Activated CD4-positive, alpha-beta memory T cell treated with anti-CD3 and anti-CD28 coated beads, Interleukin-2, amount 10 ng/mL, durations not matched to agents 7 days and 5 days (primary cell): ENCODE data around the gene VAV2. TPM values are rescaled to one million over a fixed set of nuclear protein-coding genes. Genes with fewer than 3 reads are reported as not detected.

ENCODE experiments used
- CTCF ChIA-PET: fragments of 350-600 bp; sonication (Branson Sonifier 250); formaldehyde crosslinking; loops from one replicate; lab custom pipeline; 2021; ENCODE audit warnings: antibody characterized with exemption, inconsistent platforms; lab: Charles Lee
- POLR2A ChIA-PET: fragments of 350-600 bp; sonication (Branson Sonifier 250); formaldehyde crosslinking; loops from one replicate; lab custom pipeline; 2021; ENCODE audit warnings: antibody characterized with exemption; lab: Charles Lee
- DNase-seq: peaks from one replicate; pipeline ENCODE4 v3.0.0-alpha.2; 2020
- H3K27ac Mint-ChIP-seq: one replicate; pipeline ENCODE4 v1.8.0; 2021; ENCODE audit warnings: mild to moderate bottlenecking, mixed read lengths
- H3K27me3 Mint-ChIP-seq: one replicate; pipeline ENCODE4 v1.8.0; 2021; ENCODE audit warnings: mixed read lengths
- H3K36me3 Mint-ChIP-seq: one replicate; pipeline ENCODE4 v1.8.0; 2021; ENCODE audit warnings: low read depth, mixed read lengths
- H3K4me1 Mint-ChIP-seq: one replicate; pipeline ENCODE4 v1.8.0; 2021; ENCODE audit warnings: mixed read lengths
- H3K4me3 Mint-ChIP-seq: one replicate; pipeline ENCODE4 v1.8.0; 2021; ENCODE audit warnings: mild to moderate bottlenecking, mixed read lengths
- H3K9me3 Mint-ChIP-seq: one replicate; pipeline ENCODE4 v1.8.0; 2021; ENCODE audit warnings: mixed read lengths
- total RNA-seq, 2 experiments: library from RNA; stranded (reverse); gene quantifications; one replicate each; pipeline ENCODE4 v1.2.3, GENCODE V29; 2021

Gene VAV2
- total RNA-seq, 2 experiments from 2014 or later: 2.4 to 2.9 TPM

GRCh38 chr9:133727277-133727875, 264.7 kb downstream of the VAV2 start:
- Mint-ChIP-seq H3K27ac (no peak overlapping the region), H3K9me3 (no peaks in the 10 kb centered on the region), H3K27me3 (peaks cover 10% of the 10 kb centered on the region), H3K4me1 (peaks cover 8% of the 10 kb centered on the region), H3K36me3 (no peaks in the 10 kb centered on the region), H3K4me3 (no peak overlapping the region)
- DNase-seq: peak; percentile 15
- POLR2A ChIA-PET: interaction anchor here (0.9 to 1.8 kb wide), 3 partner anchors 26 to 50 kb away, joined by 3 to 5 read pairs (median 3); no protein-coding TSS in a partner anchor
- CTCF ChIA-PET: interaction anchor here (0.6 to 2.0 kb wide), 7 partner anchors 10 to 268 kb away, joined by 3 to 12 read pairs (median 3); no protein-coding TSS in a partner anchor

- Mint-ChIP-seq H3K27me3 (peaks cover 10% of the 10 kb centered on the region), H3K4me3 (no peak overlapping the region), H3K4me1 (peaks cover 8% of the 10 kb centered on the region), H3K36me3 (no peaks in the 10 kb centered on the region), H3K27ac (no peak overlapping the region), H3K9me3 (no peaks in the 10 kb centered on the region)
- ChIA-PET POLR2A (interaction anchor here (0.9 to 1.8 kb wide), 3 partner anchors 26 to 49 kb away, joined by 3 to 5 read pairs (median 3); no protein-coding TSS in a partner anchor), CTCF (interaction anchor here (0.6 to 2.0 kb wide), 7 partner anchors 11 to 268 kb away, joined by 3 to 12 read pairs (median 3); no protein-coding TSS in a partner anchor)
- DNase-seq: peak; percentile 59
Observed at GRCh38 chr9:133726401-133727276, 265.5 kb downstream of the VAV2 start.

GRCh38 chr9:133725886-133726285, 266.2 kb downstream of the VAV2 start:
- peaks cover 8% of the 10 kb centered on the region for H3K4me1 Mint-ChIP-seq
- H3K4me3 Mint-ChIP-seq: no peak overlapping the region
- peaks cover 17% of the 10 kb centered on the region for H3K27me3 Mint-ChIP-seq
- H3K27ac Mint-ChIP-seq: no peak overlapping the region
- POLR2A ChIA-PET: no interaction called here
- no peaks in the 10 kb centered on the region for H3K9me3 Mint-ChIP-seq
- CTCF ChIA-PET: interaction anchor here (1.2 to 1.6 kb wide), 2 partner anchors 16 to 18 kb away, joined by 3 to 12 read pairs; no protein-coding TSS in a partner anchor
- no peaks in the 10 kb centered on the region for H3K36me3 Mint-ChIP-seq
- peak; percentile 7 for DNase-seq

- no peak for DNase-seq
- no peaks in the 10 kb centered on the region for H3K9me3 Mint-ChIP-seq
- ChIA-PET POLR2A (no interaction called here), CTCF (interaction anchor here (0.6 kb wide), 1 partner anchor 532 kb away, joined by 3 read pairs; no protein-coding TSS in a partner anchor)
- no peaks in the 10 kb centered on the region for H3K4me1 Mint-ChIP-seq
- no peaks in the 10 kb centered on the region for H3K36me3 Mint-ChIP-seq
- H3K27me3 Mint-ChIP-seq: peaks cover 11% of the 10 kb centered on the region
- no peak overlapping the region for H3K4me3 Mint-ChIP-seq
- no peak overlapping the region for H3K27ac Mint-ChIP-seq
Observed at GRCh38 chr9:133718563-133719315, 273.4 kb downstream of the VAV2 start.

GRCh38 chr9:133717113-133718031, 274.8 kb downstream of the VAV2 start:
- no peaks in the 10 kb centered on the region for H3K36me3 Mint-ChIP-seq
- H3K4me3 Mint-ChIP-seq: no peak overlapping the region
- no peak overlapping the region for H3K27ac Mint-ChIP-seq
- DNase-seq: no peak
- CTCF ChIA-PET: no interaction called here
- peaks cover 8% of the 10 kb centered on the region for H3K27me3 Mint-ChIP-seq
- no peaks in the 10 kb centered on the region for H3K9me3 Mint-ChIP-seq
- no peaks in the 10 kb centered on the region for H3K4me1 Mint-ChIP-seq
- POLR2A ChIA-PET: no interaction called here

- no peak for DNase-seq
- CTCF ChIA-PET: no interaction called here
- Mint-ChIP-seq H3K4me1 (no peaks in the 10 kb centered on the region), H3K27ac (no peak overlapping the region), H3K36me3 (no peaks in the 10 kb centered on the region), H3K27me3 (peaks cover 8% of the 10 kb centered on the region), H3K4me3 (no peak overlapping the region), H3K9me3 (no peaks in the 10 kb centered on the region)
- POLR2A ChIA-PET: no interaction called here
Observed at GRCh38 chr9:133716564-133717112, 275.5 kb downstream of the VAV2 start.

- H3K27ac Mint-ChIP-seq: no peak overlapping the region
- DNase-seq: no peak
- peaks cover 2% of the 10 kb centered on the region for H3K27me3 Mint-ChIP-seq
- no peaks in the 10 kb centered on the region for H3K9me3 Mint-ChIP-seq
- no peaks in the 10 kb centered on the region for H3K4me1 Mint-ChIP-seq
- CTCF ChIA-PET: no interaction called here
- H3K36me3 Mint-ChIP-seq: no peaks in the 10 kb centered on the region
- no peak overlapping the region for H3K4me3 Mint-ChIP-seq
- POLR2A ChIA-PET: no interaction called here
Observed at GRCh38 chr9:133715866-133716563, 276.1 kb downstream of the VAV2 start.

- ChIA-PET POLR2A (no interaction called here), CTCF (no interaction called here)
- Mint-ChIP-seq H3K27me3 (no peaks in the 10 kb centered on the region), H3K36me3 (no peaks in the 10 kb centered on the region), H3K9me3 (no peaks in the 10 kb centered on the region), H3K27ac (no peak overlapping the region), H3K4me3 (no peak overlapping the region), H3K4me1 (no peaks in the 10 kb centered on the region)
- no peak for DNase-seq
Observed at GRCh38 chr9:133715295-133715865, 276.7 kb downstream of the VAV2 start.

- Mint-ChIP-seq H3K4me3 (no peak overlapping the region), H3K9me3 (no peaks in the 10 kb centered on the region), H3K27ac (no peak overlapping the region), H3K36me3 (no peaks in the 10 kb centered on the region), H3K4me1 (no peaks in the 10 kb centered on the region), H3K27me3 (no peaks in the 10 kb centered on the region)
- ChIA-PET CTCF (no interaction called here), POLR2A (no interaction called here)
- no peak for DNase-seq
Observed at GRCh38 chr9:133714606-133715294, 277.4 kb downstream of the VAV2 start.

GRCh38 chr9:133713960-133714495, 278.1 kb downstream of the VAV2 start:
- no peak for DNase-seq
- ChIA-PET POLR2A (no interaction called here), CTCF (no interaction called here)
- Mint-ChIP-seq H3K4me3 (no peak overlapping the region), H3K9me3 (no peaks in the 10 kb centered on the region), H3K27ac (no peak overlapping the region), H3K27me3 (no peaks in the 10 kb centered on the region), H3K4me1 (no peaks in the 10 kb centered on the region), H3K36me3 (no peaks in the 10 kb centered on the region)
